Measurements from ENCODE around the gene PTPN14.

GRCh38 chr1:214492401-214493075 lies 58.9 kb downstream of the PTPN14 start:
- no peak for TF ChIP-seq CTCF (IDR thresholded peaks at IDR 0.05; ENCODE audit: low read depth, low read length)
- TF ChIP-seq EZH2phosphoT487 (IDR thresholded peaks at IDR 0.05; ENCODE audit: low read depth) = no peak
